Kidney capillary endothelial cell (primary cell): Measurements from ENCODE around the gene TTBK2.
A peak's percentile ranks its signal among the peaks of the same experiment; 100 is the strongest.

Experiments
- DNase-seq: peaks from one replicate; pipeline ENCODE4 v3.0.0-alpha.2; 2018; ENCODE audit warnings: low spot score

TTBK2 gene

DNA sequence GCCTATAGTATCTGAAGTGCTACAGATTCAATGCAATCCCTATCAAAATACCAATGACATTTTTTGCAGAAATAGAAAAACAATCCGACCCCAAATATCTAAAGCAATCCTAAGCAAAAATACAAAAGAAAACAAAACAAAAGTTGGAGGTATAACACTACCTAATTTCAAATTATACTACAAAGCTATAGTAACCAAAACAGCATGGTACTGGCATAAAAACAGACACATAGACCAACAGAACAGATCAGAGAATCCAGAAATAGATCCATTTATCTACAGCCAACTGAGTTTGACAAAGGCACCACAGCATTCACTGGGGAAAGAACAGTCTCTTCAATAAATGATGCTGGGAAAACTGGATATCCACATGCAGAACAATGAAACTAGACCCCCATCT, 159.8 kb downstream of the TTBK2 start:
- DNase-seq, result no peak

- DNase-seq, result no peak
Observed at GRCh38 chr15:42759093-42759492, 161.5 kb downstream of the TTBK2 start.

DNA sequence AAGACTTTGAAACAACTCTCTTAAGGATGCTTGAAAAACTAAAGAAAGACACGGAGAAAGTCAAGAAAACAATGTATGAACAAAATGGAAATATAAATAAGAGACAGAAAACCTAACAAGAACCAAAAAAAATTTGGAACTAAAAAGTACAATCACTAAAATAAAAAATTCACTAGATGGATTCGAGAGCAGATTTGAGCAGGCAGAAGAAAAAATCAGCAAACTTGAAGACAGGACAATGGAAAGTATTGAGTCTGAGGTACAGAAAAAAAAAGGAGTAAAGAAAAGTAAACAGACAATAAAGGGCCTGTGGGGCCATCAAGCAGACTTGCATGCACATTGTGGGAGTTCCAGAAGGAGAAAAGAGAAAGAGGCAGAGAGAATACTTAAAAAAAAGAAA, 170.3 kb downstream of the TTBK2 start:
- DNase-seq, result no peak

- DNase-seq, result no peak
Observed at GRCh38 chr15:42749266-42749665, 171.3 kb downstream of the TTBK2 start.

DNA sequence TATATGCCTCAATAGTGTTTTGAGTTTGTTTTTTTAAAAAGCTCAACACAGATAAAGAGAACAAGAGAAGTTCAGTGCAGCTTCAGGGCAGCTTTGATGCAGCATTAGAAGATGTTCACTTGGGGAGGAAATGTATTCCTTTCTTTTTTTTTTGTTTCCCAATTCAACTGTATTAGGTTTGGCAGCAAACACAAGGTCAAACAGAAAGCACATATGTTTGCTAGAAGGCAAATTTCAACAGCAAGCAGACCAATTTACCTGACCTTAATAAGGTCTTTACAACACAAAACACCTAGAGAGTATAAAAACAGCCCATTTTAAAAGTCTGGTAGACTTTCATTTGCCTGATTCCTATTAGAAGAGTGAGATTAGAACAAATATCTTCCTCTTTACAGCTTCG, 176.4 kb downstream of the TTBK2 start:
- no peak for DNase-seq

GRCh38 chr15:42742149-42742548, 178.4 kb downstream of the TTBK2 start:
- no peak for DNase-seq

DNA sequence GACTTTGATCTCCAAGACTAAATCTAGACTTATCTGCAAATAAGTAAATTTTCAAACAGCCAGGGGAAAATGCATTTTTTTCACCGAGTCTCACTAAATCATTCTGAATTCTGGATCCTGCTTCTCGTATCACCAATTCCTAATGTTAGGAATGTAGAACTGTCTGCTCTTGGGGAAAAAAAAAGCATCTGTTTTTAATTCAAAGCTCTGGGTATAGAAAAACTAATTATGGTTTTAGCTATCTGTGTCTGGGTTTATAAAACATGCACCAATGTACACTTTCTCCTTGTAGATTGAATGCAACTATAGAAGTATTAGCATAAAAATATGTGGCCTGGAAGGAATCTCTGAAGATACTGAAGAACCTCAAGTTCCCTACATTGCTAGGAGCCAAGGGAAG, 178.9 kb downstream of the TTBK2 start:
- no peak for DNase-seq

- no peak for DNase-seq
Observed at GRCh38 chr15:42737529-42738328, 182.8 kb downstream of the TTBK2 start.

- DNase-seq, result peak; percentile 88
Observed at GRCh38 chr15:42736793-42737528, 183.6 kb downstream of the TTBK2 start, which contains the start of gene CDAN1. TSS of gene CDAN1 (minus strand) at chr15:42737128. CDS start at chr15:42737102, 26 bp downstream.

DNA sequence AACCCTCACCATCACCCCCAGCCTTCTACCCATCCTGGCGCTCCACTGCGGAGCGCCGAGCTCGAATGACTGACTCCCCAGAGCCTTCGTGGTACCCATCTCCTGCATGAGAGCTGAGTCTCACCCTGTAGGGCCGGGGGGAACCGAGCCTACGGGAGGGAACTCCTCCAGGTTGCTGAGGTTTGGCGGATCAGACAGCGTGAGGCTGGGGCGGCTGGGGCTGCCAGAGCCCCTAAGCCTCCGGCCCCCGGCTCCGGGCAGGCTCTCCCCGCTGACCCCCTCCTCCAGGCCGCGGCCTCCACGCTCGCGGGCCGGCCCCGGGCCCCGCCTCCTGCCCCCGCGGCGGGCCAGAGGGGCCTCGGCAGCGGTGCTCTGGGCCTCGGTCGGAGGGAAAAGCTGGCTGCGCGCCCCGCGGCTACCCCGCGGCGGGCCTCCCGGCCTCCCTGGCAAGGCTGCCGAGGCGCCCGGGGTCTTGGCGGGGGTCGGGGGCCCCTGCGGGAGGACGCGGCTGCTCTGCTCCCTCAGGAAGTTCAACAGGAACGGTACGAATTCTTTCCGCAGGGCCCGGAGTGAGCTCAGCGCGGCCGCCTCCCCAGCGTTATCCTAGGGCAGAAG, 184.3 kb downstream of the TTBK2 start:
- DNase-seq, result no peak

DNA sequence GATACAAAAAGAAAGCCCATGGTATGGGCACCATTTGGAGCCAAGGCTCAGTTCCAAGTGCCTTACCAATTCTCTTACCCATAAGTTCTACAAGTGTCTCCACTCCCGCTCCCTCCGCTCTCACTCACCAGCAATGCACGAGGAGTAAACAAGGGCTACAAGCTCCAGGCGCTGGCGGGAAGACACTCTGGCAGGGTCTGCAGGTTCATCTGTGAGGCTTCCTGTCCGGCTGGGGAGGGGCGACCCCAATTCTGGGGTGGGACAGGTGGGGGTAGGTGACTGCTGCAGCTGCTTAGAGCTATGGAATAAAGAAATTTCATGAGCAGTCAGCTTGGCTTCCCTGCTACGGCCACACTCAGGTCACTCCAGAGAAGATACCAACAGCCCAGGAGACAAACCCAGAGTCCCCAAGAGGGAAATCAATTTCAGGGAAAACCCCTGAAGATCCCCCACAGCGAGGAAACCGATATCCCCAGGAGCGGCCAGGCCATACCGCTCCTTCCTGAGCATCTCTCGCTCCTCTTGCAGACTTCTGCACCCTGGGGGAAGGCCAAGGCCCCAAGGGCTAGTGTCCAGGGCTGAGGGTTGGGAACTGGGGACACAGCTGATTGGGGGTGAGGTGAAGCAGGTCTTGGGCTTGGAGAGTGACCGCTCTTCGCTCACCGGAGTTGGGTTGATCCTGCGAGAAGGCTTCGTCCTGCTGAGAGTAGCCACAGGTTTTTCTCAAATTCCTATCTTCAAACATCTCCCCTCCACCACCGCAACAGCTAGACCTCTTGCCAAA, 185.0 kb downstream of the TTBK2 start:
- DNase-seq, result no peak

GRCh38 chr15:42734076-42734672, 186.4 kb downstream of the TTBK2 start:
- no peak for DNase-seq

- DNase-seq, result no peak
Observed at GRCh38 chr15:42733027-42733426, 187.6 kb downstream of the TTBK2 start.

DNA sequence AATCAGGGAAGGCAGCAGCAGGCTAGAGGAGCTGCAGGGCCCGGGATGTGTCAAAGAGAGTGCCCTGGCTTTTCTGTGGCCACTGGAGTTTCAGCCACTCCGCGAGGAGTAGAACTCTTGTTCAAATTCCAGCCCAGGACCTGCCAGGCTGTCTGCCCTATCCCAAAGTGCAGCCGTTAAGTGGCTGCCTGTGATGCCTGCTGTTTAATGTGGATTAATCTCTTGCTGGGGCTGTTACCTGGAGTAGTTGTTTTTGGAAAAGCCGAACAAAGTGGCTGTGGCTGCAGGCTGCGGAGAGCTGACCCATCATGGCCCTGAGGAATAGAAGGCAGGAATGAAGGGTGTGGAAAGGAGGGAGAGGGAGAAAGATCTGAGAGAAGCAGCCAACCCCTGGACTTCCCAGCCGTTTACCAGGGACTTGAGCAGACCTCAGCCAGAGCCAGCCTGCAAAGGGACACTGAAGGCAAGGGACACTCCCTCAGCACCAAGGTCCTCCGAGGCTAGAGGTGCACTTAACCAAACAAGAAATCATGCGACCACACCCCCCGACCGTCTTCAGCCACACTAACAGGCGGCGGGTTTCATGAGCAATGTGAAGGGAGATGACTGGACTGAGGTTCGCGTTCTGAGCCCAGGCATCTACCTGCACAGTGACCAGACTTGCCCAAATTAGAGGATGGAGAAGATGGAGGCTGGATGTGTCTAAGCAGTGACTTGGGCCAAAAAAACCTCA, 188.3 kb downstream of the TTBK2 start:
- no peak for DNase-seq

DNA sequence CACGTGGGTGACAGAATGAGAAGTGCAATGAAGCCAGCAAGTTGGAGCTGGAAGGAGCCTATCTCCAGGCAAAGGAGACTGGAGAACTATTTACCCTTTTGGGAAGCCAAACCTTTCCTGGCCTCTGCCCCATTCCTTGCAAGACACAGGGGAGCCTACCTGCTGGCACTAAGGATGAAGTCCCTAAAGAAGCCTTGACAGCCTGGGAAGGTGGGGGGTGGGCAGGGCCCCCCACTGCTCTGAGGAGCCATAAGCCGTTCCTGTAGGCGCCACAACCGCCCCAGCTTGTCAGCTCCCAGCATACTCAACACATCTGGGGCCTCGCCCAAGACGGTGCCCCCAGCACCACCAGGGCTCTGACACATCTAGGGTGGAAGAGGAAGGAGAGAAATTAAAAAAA, 189.1 kb downstream of the TTBK2 start:
- DNase-seq, result no peak

DNA sequence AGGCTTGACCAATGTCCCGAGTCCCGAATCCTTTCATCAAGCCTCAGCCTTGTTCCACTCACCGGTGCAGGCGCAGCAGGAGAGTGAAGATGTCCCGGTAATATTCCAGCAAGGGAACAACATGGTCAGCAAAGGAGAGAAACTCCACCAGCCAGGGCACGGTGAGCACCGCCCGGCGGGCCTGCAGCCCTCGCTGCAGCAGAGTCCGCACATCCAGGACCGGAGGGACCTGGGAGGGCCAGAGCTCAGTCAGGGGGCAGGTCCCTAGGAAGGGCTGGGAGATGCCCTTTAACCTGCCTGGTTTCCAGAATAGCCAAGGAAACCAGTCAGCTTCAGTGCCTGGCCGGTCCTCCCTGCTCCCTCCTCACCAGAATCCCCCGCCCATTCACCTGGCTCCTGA, 190.0 kb downstream of the TTBK2 start:
- no peak for DNase-seq

- no peak for DNase-seq
Observed at GRCh38 chr15:42730135-42730534, 190.4 kb downstream of the TTBK2 start.

- no peak for DNase-seq
Observed at GRCh38 chr15:42729409-42729808, 191.2 kb downstream of the TTBK2 start.

GRCh38 chr15:42728972-42729371, 191.6 kb downstream of the TTBK2 start:
- no peak for DNase-seq

GRCh38 chr15:42728560-42728959, 192.0 kb downstream of the TTBK2 start:
- DNase-seq, result no peak

DNA sequence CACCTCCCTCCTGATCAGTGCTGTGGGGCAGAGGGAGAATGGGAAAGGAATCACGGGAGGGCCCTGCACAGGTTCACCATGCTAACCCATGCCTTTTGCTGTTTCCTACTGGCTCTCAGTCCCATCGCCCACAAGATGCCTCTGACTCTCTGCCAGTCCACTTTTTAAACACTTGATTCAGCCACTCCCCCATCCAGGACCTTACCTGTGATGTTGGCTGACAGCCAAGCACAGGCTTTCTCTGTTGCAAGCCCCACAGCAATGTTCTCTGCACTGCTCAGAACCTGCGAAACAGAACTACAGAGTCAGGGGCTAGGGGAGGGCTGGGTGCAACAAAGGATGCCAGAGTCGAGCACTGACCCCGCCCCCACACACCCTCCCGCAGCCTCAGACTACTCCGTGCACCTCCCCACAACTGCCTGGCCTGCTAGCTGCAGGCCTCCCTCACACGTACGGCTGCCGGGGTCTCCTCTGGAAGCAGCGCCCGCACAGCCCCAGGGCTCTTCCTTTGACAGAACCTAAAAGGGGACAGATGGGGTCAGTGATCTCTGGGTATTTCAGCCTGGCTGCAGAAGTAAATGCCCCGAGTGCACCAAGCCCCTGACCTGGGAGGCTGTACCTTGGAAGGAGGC, 192.7 kb downstream of the TTBK2 start:
- DNase-seq, result no peak
